Mesenteric fat pad (tissue), 1 donor: ENCODE results near the gene EED. TPM values are rescaled to one million over a fixed set of nuclear protein-coding genes. Genes with fewer than 3 reads are reported as not detected.
"Not testable (repeated sequence)": the region's sequence is repeated elsewhere in the genome, so short reads cannot be mapped to it uniquely, and the experiment has no call there.

Experiments
- DNase-seq: peaks from one replicate; pipeline ENCODE4 v3.0.0-alpha.2; 2020; ENCODE audit warnings: low spot score
- total RNA-seq: library from RNA; stranded (reverse); fragmentation: NEBNext Ultra II Directional; extraction: Animal tissue kit (Norgen Biotek cat#: 25700); gene quantifications from one replicate; pipeline ENCODE4 v1.2.1, GENCODE V29; 2021
- donor health status: DM: yes; HTN: yes; CAD: no.

Gene EED
- total RNA-seq, 1 donor from 2014 or later, result 13.5 TPM

GRCh38 chr11:86218125-86219084 lies 26.1 kb upstream of the EED start:
- no peak for DNase-seq

DNA sequence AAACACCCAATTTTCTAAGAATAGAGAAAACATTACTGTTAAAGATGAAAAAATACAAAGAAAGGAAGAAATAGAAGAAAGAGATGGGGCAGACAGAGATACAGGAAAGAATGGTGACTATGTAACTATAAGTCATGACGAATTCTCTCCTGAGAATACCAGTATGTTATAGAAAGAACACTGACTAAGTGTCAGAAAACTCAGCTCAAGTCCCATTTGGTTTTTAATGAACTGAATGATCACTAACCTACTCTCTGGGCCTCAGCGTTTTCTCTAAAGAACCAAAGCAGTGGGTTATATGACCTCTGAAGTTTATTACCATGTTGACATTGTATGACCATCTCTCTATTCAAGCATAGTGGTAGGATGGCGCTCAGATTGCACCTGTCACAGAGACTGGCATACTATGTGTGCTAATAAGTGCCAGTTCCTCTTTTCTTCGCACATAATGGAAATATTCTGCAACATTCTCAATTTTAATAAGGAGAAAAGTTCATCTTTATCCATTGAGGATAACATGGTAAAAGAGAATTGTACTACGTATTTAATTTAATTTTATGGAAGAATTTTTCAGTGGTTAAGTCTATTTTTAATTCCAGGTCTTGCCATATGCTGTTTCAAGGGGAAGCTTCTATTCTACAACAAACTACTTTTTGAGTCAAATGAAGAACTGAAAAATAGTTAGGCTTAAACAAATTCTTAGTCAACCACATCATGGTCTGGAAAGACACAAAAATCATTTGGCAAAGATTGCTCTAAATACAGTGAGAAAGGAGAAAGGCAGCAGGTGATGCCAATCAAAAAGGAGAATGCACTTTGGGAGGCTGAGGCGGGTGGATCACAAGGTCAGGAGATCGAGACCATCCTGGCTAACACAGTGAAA lies 25.0 kb upstream of the EED start:
- DNase-seq, result no peak

- DNase-seq, result no peak
Measured at GRCh38 chr11:86220653-86221052, 23.9 kb upstream of the EED start.

- DNase-seq, result no peak
Measured at GRCh38 chr11:86222081-86222480, 22.5 kb upstream of the EED start.

DNA sequence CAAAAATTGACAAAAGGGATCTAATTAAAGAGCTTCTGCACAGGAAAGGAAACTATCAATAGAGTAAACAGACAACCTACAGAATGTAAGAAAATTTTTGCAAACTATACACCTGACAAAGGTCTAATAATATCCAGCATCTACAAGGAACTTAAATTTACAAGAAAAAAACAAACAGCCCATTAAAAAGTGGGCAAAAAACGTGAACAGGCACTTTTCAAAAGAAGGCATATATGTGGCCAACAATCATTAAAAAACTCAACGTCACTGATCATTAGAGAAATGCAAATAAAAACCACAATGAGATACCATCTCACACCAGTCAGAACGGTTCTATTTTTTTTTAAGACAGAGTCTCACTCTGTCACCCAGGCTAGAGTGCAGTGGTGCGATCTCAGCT lies 20.0 kb upstream of the EED start:
- not testable (repeated sequence) for DNase-seq

- not testable (repeated sequence) for DNase-seq
Measured at GRCh38 chr11:86225344-86225743, 19.2 kb upstream of the EED start.

- no peak for DNase-seq
Measured at GRCh38 chr11:86228269-86229038, 16.1 kb upstream of the EED start.

DNA sequence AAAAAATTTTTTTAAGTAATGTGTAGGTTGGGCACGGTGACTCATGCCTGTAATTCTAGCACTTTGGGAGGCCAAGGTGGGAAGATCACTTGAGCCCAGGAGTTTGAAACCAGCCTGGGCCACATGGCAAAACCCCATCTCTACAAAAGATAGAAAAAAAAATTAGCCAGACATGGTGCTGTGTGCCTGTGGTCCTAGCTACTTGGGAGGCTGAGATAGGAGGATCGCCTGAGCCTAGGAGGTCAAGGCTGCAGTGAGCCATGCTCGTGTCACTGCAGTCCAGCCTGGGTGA lies 15.6 kb upstream of the EED start:
- DNase-seq, result not testable (repeated sequence)

- DNase-seq, result no peak
Measured at GRCh38 chr11:86230179-86230804, 14.3 kb upstream of the EED start.

DNA sequence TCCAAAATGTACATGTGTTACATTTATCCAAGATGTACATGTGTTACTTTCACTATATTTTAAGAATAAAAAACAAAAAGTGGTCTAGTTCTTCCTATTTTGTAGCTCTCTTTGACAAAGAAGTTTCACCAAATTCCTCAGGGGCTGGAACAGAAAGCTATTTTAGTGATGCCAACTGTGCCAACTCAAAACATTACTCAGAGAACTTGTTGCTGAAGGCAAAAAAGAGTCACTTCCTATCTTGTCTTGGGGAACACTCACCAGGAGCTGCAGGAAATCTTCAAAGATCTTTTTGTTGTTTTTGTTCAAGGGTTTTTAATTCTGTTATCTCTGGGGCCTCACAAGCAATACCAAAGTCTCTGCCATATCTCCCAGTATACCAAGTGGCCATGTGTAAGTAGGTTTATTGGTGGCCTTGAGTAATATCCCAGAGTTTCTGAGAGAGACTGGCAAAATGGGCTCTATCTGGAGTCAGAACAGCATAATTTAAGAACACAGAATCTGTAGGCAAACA lies 13.6 kb upstream of the EED start:
- no peak for DNase-seq

DNA sequence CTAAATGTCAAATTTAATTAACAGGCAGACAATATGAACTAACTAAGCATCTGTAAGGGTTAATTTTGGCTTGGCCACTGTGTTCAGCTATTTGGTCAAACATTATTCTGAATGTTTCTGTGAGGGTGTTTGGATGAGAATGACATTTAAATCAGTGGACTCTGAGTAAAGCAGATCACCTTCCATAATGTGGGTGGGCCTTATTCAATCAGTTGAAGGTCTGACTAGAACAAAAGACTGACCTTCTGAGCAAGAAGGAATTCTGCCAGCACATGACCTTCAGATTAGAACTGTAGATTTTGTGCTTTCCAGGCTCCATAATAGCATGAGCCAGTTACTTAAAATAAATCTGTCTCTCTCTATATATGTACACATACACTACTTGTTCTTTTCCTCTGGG lies 12.0 kb upstream of the EED start:
- DNase-seq, result no peak

- DNase-seq, result no peak
Measured at GRCh38 chr11:86234831-86235461, 9.6 kb upstream of the EED start.

GRCh38 chr11:86237267-86237804 lies 7.2 kb upstream of the EED start:
- no peak for DNase-seq

DNA sequence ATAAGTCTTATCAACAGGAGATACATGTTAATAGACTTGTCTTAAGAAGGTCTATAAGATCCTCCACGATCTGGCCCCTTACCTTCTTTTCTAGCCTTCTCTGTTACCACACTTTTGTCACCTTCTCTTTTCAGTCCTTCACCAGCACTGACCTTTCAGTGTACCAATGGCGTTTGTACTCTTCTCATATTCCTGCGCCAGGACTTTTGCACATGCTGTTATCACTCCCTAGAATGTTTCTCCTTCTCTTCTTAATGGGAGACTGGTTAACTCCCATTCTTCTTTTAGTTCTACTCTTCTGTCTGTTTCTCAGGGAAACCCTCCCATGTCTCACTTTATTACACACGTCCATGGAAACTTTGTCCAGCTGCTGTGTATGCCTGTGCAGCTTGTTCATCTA lies 4.4 kb upstream of the EED start:
- no peak for DNase-seq

DNA sequence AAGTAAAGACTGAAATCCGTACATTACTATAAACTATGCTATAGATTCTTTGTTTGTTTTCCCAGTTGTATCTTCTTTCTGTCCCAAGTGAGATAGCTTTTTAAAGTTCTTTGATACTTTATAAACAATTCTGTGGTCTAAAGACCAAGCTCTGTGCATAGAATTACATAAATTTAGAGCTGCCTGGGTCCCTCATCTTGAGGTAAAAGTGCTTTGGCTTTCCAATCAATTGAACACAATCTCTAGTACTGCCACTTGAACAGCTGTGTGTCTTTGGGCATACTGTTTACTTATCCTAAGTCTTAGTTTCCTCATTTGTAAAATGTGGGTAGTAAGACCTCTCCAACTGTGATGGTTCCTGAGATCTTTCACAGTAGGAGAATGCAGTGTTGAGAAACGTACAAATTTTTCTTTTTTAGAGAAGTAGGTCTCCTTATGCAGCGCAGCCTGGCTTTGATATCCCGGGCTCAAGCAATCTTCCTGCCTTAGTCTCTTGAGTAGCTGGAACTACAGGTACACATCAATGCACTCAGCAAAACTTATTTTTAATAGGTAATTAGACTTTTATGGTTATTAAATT lies 2.5 kb upstream of the EED start:
- DNase-seq, result no peak

DNA sequence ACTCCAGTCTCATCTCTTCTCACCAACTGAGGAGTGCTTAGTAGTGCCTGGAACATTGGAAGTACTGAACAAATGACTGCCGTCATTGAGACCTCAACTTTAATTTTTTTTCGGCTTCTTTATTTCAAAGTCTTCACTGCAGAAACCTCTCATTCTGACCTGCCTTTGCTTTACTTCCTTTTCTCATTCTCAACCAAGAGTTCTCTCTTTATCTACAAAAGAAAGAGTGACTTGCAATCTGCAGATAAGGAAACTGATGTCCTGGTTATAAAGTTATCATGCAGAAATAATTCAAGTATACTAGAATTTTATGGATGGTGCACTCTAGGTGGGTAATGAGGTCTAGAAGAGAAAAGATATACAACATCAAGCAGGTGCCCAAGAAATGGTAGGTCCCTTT lies 1.2 kb upstream of the EED start:
- DNase-seq, result no peak

DNA sequence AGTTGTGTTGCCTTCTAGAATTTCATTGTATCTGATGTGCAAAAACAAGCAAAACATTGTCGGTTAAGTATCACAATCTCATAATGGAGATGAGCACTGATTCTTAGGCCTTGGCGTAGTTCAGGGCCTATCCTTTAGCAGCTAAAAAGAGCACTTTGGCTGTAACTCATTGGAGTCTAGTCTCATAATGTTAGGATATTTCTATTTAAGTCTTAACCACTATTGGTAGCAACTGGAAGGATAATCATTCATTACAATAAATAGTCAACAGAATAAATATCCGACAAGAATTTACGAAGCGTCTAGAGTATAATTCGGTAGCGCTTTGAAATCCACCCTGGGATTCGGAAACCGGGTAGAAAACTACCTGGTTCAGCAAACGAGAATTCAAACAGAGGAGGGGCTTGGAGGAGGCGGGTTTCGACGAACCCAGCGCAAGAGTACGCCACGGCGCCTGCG lies 461 bp upstream of the EED start:
- peak; percentile 94 for DNase-seq

DNA sequence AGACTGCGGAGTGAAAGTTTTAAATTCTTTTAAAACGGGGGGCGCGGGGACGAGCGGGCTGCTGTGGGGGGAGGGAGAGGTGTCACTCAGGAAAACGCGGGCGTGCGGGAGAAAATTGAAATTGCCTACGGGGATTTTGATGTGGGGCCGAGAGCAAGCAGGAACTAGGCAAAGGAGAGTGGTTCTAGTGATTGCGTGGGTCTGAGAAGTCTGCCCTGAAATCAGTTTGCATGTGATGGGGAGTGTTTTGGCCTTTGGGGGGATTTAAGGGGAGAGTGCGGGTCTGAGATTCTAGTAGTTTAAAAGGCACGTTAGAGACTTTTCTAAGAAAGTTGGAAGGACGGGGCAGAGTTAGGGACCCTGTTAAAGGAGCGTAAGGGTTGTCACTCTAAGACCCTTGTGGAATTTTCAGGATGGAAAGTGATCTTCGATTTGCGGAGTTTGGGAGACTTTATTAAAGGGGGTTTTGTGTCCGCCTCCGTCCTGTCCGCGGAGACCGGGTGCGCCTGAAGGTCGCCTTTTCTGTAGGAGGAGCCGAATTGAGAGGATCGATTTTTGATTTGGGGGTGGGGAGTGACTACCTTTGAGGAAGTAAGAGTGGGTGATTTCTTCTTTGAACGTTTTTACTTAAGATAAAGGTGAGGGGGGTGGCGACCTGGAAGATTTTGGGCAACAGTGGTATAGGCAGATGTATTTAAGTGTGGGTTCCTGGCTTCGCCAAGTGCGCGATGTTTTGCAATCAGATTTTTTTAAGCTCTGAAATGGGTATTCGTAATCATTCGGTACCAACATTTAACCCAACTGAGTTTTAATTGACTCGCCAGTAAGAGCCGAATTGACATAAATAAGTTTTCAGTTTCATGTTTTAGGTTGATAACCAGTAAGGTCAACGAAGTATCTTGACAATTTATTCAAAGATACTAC lies 1.1 kb downstream of the EED start:
- no peak for DNase-seq

DNA sequence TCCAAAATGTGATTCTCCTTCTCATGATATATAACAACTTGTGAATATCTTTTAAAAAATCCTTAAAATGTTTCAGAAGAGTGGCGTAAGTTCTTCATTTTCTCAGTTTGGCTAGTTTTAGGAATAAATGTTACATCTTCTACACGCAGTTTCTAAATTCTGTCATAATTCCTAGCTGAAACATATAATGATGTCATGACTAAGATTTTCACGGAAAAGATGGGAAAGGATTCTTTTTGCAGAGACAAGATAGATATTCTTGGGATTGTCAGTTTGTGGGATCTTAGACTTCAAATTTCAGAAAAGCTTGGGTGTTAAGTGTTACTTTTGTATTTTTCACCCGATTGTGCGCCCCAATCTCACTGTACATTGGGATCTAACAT lies 1.7 kb downstream of the EED start:
- no peak for DNase-seq
